Activated gamma-delta T cell (primary cell): Measurements from ENCODE around the gene NBDY.
"Not testable (repeated sequence)": the region's sequence is repeated elsewhere in the genome, so short reads cannot be mapped to it uniquely, and the experiment has no call there.

Experiments
- DNase-seq: peaks from one replicate; lab custom pipeline; 2025; lab: John Stamatoyannopoulos, UW
- total RNA-seq, 2 donors: gene quantifications; one replicate each; lab custom pipeline; 2026; lab: John Stamatoyannopoulos, UW

The NBDY gene, protein sequence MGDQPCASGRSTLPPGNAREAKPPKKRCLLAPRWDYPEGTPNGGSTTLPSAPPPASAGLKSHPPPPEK
- total RNA-seq = 15.3 to 17.7 reads per million in 2 donors

DNA sequence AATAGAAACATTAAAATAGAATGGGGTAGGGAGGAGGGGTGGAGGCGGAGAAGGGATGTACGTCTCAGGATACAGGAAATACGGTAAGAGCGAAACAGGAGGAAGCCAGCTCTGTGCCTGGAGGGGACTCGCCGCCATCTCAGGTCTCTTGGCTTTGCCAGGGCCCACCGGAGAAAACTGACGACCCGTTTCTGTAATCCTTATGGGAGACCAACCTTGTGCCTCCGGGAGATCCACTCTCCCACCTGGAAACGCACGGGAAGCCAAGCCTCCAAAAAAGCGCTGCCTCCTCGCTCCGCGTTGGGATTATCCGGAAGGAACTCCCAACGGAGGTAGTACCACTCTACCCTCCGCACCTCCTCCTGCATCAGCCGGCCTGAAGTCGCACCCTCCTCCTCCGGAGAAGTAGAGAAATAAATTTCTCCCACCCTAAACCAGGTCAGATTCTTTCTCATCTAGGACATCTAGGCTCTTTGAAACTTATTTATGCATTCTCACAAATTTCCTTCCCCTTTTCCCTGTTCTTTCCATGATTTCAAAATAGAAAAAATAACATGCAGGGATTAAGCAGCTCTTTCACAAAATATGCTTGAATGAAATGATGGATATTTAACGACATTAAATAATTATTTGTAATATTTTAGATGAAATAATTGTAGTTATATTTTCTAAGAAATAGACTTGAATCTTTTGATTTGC, at the start of gene NBDY:
TSS of gene NBDY (plus strand) at position 92 of the 699 bp plus-strand sequence. CDS start at position 203, 111 bp downstream.
- no peak for DNase-seq

DNA sequence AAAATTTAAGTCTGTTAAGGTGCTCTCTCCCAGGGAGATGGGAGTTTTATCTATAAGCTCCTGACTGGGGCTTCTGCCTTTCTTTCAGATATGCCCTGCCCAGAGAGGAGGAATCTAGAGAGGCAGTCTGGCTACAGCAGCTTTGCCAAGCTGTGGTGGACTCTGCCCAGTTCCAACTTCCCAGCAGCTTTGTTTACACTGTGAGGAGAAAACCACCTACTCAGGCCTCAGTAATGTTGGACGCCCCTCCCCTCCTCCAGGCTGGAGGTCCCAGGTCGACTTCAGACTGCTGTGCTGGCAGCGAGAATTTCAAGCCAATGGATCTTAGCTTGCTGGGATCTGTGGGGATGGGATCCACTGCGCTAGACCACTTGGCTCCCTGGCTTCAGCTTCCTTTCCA, 24.5 kb upstream of the NBDY start:
- not testable (repeated sequence) for DNase-seq

DNA sequence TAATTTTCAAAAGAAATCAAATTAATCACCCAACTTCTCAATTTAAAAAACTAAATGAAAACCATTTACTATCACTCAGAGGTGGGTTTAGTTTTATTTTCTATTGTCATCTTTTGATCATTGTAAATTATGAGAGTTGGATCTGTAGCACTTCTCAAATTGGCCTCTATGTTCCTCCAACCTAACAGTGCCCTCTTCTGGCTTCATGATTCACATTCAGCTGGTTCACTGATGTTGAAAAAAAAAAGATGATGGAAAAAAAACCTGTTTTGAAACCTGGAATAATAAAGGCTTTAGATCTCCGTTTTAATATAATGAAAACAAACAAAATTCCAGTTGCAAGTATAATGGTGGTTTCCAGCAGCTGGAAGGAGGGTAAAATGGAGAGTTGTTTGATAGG, 2.4 kb upstream of the NBDY start:
- DNase-seq = no peak

DNA sequence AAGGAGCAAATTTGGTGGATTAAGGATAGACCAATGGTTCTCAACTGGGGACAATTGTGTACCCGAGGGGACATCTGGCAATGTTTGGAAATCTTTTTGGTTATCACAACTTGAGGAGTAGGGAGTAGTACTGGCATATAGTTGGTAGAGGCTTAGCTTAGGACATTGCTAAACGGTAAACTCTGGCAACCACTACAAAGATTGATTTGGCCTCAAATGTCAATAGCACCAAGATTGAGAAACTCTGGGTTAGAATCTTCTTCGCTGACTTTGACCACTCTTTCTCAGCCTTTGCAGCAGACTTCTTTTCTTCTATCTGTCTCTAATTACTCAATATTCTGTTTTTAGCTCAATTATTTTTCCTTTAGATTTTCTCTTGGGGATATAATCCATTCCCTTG, 1.5 kb upstream of the NBDY start:
- DNase-seq = no peak

DNA sequence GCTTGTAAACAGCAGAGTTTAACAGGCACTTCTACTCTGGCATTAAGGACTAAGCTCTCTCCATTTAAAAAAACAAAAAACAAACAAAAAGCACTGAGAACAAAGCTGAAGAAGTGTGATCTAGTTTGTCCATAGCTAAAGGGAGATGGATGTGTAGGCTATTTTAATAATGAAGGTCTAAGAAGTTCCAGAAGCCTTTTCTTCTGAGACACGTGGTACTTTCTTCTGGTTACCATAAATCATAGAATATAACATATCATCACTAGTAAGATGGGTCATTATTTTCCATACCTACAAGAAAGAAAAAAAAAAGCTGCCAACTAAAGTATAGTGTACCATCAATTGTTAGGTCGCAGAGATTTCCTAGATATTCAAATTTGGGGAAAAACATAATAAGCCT, 722 bp upstream of the NBDY start:
- no peak for DNase-seq

DNA sequence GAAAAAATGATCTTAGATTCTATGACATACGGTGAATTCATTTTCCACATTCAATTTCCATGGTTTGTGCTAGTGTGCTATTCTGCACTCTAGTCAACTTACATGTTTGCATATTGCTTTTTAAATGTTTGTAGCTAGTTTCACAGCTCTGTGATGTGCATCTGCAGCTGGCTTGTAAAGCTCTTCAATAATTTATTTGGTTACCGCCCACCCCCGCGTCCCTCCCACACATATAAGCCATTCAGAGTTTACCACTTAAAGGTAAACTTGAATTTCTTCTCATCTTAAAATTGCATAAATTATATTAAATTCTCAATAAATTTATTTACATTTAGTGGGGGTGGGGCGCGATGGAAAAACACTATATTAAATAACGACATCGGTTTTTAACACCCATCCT, 291 bp upstream of the NBDY start:
- DNase-seq = no peak

DNA sequence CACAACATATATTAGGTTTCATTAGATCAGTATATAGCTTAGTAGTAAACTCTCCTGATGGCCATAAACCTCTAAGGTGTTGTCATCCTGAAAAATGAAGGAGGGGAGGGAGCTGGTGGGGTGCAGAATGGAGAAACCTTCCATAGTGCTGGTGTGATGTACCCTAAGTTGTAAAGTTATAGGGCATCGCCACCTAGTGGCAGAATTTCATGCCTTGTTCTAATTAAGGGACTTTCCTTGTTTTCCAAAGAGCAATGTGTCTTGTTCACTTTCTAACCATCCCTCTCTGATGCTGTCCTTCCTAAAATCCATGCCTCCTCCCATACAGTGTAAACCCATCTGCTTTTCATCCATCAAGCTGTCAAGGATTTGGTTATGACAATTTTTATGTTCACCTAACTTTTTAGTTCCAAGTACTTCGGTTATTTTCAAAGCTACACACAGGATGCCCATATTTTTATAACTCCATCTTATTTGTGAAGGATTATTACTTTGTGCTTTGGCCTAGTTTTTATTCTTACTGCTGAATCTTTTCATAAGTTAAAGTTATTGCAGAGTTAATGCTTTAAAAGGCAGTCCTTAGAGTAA, 4.5 kb downstream of the NBDY start:
- DNase-seq = no peak

DNA sequence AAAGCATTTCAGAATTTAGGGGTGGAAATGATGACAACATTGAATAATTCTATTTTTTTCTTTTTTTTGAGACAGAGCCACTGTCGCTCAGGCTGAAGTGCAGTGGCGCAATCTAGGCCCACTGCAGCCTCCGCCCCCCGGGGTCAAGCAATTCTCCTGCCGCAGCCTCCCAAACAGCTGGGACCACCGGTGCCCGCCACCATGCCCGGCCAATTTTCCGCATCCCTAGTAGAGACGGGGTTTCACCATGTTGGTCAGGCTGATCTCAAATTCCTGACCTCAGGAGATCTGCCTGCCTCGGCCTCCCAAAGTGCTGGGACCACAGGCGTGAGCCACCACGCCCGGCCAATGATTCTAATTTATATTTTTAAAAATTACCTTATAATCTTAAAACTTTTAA, 7.2 kb downstream of the NBDY start:
- DNase-seq = no peak

DNA sequence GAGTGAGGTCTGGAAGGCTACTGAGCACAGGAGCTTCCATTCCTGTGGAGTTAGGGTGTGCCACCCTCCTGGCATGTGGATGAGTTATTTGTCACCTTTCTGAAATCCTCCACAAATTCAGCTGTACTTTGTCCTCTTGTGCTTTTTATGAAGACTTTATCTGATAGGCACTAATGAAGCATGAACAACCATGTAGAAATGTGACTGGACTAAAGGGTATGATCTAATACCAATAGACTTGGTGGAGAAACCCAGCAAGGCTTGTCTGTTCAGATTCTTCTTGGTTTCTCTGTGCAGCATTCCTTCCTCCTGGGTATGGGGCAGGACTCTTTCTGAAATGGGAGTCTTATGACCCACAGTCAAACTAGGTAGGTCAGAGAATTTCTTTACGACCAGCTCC, 9.6 kb downstream of the NBDY start:
- no peak for DNase-seq

DNA sequence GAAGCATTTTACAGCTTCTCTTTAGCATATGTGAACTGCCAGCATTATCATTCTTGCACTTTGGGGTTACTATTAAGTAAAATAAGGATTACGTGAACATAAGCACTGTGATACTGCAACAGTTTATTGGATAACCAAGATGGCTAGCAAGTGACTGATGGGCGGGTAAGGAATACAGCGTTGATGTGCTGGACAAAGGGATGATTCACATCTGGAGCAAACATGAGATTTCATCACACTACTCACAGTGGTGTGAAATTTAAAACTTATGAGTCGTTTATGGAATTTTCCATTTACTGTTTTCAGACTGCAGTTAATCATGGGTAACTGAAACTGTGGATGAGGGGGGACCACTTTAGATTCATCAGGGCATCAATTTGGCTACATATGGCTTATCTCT, 16.0 kb downstream of the NBDY start:
- DNase-seq = no peak

DNA sequence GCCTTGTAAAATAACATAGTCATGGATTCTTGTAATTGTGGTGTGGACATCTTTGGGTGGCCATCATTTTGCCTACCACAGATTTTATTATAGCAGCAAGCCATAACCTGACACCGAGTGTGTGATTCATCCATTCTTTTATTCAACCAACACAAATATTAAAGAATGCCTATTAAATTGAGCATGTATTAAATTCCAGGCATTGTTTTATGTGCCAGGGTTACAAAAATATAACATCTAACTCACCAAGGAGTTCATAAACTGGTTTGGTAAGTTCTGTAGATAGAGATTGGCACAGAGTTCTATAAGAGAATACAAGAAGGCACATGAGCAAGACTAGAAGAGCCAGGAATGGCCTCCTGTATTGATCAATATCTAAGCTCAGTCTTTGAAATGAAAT, 18.0 kb downstream of the NBDY start:
- no peak for DNase-seq

DNA sequence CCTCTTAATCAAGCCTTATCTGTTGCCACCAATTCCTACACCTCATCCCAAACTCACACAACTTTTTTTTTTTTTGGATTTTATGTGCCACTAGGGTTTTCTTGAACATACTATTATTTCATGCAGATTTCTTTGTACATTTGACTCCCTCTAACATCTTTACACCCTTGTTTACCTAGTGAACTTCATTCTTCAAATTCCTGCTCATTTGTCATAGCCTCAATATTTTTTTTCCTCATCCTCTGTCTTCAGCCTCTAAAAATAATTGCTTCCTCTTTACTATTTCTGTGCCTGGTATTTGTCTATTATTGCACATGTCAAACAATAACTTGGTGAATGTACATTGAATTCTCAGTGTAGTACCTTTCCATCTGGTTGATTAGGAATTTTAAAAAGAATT, 22.0 kb downstream of the NBDY start:
- no peak for DNase-seq

DNA sequence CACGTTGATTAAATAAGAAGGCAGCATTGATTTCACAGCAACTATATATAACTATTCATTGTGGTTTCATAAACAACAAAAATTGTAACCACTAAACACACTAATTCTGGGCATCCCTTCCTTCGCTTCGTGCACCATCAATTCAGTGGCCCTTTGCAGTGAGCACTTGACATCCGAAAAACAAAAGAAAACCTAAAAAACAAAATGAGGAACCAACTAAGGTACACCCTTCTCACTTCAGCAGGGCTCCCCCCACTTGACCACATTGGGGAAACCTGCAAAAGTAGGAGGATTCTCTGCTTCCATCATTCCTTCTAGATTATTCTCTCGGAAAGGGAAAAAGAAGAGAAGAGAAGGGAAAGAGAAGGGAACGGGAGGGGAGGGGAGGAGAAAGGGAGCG, 28.3 kb downstream of the NBDY start:
- DNase-seq = no peak

DNA sequence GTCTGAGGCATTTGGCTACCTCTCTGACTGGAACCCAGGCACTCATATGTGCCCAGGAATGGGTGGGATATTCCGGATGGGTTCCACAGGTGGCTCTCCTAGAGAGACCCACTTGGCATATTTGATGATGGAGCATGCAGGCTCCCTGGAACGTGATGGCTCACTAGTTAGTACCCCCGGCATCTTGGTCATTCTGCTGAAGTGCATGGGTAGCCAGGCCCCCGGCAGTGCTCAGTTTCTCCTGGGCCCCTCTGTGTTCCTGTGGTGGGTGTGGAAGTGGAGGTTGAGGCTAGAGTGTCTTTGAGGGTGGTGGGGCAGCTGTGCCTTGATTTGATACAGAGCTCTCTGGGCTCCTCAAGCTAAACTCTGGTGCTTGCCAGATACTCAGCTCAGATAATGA, 29.4 kb downstream of the NBDY start:
- no peak for DNase-seq

DNA sequence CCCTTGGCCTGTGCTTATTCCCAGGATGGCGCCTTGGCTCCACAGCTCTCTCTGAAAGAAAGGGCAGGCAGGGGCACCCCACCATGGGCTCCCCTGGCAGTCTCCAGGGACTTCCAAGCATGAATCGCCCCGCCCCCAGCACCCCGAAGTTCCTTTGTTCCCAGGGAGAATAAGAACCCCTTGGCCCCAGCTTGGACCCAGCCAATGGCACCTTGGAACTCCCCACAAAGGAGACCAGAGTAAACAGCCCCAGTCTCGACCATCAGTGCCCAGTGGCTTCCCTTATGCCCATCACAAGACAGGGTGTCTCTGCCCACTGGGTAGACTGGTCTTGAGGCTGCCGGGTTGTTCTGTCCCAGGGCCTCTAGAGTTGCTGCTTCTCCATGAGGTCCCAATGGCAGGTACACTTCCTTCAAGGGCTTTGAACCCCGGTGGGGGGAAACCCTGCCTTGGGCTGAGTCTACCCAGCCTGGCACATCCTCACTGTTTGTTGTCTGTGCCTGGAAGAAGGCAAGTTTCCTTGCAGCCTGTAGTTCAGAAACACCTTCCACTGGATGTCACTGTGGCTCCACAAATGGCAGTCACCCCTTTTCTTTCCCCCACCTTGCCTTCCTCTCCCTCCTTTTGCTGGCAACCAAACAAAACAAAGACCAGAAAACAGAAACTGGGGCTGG, 30.8 kb downstream of the NBDY start:
- no peak for DNase-seq

DNA sequence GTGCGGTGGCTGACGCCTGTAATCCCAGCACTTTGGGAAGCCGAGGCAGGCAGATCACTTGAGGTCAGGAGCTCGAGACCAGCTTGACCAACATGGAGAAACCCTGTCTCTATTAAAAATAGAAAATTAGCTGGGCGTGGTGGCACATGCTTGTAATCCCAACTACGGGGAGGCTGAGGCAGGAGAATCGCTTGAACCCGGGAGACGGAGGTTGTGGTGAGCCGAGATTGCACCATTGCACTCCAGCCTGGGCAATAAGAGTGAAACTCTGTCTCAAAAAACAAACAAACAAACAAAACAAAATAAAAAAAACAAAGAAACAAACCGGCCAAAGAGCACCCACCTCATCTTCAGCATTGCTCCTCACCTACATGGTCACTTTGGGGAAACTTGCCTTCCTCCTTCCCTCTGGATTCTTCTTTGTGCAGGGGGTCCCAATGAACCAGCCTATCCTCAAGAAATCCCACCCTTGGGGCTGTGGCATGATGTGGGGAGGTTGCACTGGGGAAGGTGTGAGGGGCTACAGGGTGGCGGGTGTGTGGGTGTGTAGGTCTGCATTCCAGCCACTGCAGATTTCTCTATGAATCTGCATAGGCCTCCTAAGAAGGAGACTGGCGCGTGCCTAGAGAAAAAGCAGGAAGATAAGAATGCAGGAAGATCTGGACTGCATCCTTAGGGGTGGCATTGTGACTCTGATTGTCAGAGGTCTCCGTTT, 31.5 kb downstream of the NBDY start:
- not testable (repeated sequence) for DNase-seq

DNA sequence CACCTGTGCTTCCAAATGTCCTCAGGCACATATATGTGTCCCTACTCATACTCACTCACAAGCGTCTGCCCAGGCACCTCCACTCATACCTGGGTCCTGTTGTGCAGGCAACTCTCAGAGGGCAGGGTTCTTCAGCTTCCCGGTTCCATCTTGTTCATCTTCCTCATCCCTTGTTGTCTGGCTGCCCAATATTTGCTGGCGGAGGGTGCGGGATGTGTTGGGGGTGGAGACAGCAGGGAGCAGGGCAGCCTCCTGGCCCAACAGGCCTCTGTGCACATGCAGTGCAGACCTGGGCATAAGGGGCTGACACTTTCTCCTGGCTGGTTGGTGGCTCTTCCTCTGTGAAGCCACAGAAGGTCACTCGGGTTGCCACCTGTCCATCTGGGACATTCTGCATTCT, 32.1 kb downstream of the NBDY start:
- DNase-seq = no peak

DNA sequence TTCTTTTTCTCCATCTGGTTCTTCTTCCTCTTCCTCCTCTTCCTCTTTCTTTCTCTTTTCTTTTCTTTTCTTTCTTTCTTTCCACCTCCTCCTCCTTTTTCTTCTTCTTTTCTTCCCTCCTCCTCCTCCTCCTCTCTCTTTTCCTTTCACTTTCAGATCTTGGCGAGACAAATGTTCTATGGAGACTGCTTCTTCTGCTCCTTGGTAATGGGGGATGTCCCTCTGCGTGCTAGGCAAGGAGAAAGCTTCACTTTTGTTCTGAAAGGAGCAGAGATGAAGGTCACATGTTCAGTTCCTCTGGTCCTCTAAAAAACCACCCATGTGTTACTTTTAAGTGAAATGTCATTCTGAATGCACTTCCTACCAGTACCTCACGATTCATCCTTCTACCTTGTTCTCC, 33.2 kb downstream of the NBDY start:
- no peak for DNase-seq

DNA sequence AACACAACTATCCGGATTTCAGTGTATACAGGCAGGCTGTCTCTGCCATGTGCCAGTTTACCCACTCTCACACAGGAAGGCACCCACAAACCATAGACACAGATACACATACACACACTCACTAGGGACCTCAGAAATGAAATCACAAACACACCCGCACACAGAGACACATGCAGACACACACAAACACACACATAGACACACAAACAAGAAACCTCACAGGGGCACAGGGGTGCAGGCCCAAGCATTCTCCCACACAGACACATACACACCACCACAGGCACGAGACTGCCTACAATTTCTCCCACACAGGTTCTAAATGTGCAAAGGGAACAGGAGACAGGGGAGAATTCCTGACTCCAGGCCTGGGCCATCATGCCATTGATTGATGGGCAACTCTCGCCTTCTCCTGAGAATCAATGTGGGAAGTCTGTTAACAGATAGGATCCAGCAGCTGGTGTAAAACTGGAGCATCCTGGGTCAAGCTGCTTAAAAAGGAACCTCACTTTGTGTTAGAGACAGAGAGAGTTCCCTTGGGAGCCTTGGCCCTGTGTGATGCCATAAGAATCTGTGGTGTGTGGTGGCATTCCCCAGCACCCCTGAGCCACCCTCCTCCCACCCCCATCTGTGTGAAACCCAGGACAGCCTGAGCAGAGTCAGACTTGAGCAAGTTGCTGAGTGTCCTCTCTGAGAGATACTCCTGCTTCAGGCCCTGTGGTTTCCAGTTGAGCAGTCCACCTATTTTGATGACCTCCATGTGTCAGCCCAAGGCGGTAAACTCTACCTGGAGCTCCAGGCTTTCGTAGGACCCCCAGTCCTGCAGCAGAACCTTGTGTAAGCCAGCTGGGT, 33.9 kb downstream of the NBDY start:
- DNase-seq = no peak

DNA sequence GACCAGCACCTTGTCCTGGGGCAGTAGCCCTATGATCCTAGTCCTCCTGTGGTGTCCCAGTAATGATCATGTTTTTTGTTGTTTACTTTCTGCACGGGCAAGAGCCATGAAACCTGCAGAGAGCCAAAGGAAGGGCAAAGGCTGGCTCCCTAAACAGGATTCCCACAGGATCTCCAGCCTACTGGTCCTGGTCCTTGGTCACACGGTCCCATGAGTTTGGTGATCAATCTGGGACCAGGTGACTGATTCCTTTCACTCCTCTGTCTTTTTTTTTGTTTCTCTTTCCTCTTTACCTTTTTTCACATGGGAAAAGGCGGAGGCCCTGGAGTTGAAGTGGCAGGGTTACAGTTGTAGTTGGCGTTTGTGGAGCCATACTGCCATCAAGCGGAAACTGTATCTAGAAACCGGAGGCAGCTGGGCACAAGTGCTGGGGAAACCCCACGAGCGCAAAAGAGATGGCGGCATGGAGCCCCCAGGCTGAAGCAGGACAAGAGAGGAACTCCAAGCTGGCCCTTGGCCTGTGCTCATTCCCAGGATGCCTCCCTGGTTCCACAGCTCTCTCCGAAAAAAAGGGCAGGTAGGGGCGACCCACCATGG, 34.6 kb downstream of the NBDY start:
- no peak for DNase-seq
